Stomach (tissue), 4 donors: ENCODE measurements around the gene FAM184A.

Source experiments
- CTCF ChIP-seq, 7 experiments: fragments of 450-650 bp in 4 of 7; fragments of 200-600 bp in 3 of 7; sonication (generic) in 3 of 7; IDR thresholded peaks; one replicate each; pipeline ENCODE4 v1.5.1; 2016 to 2019; ENCODE audit warnings: antibody characterized with exemption in 7 of 7, control low read depth in 2 of 7, mild to moderate bottlenecking in 1 of 7
- POLR2A ChIP-seq, 4 donors: fragments of 450-650 bp; IDR thresholded peaks; one replicate each; pipeline ENCODE4 v1.6.1; 2016; ENCODE audit warnings: antibody characterized with exemption in 4 of 4, control low read depth in 2 of 4, mild to moderate bottlenecking in 1 of 4, moderate library complexity in 1 of 4
- POLR2AphosphoS5 ChIP-seq, 3 donors: sonication (generic); formaldehyde crosslinking; IDR thresholded peaks; one replicate each; pipeline ENCODE4 v1.6.1; 2016; ENCODE audit warnings: antibody characterized with exemption in 3 of 3

- TF ChIP-seq CTCF (IDR thresholded peaks at IDR 0.05), result no peak
- TF ChIP-seq POLR2AphosphoS5 (IDR thresholded peaks at IDR 0.05), result no peak
- no peak for TF ChIP-seq POLR2A (IDR thresholded peaks at IDR 0.05)
Observed at GRCh38 chr6:118913161-118913560, 165.3 kb downstream of the FAM184A start.
